HL-60 (cell line): ENCODE results near the gene BCLAF3.

Source experiments
- DNase-seq, 2 experiments: peaks; one replicate each; pipeline ENCODE4 v3.0.0-alpha.2; 2010 to 2020; ENCODE audit warnings: low read depth in 1 of 2, low spot score in 1 of 2
- H3K27ac ChIP-seq: fragments of 250-450 bp; sonication (Bioruptor Pico); replicated peaks from 2 replicates; pipeline ENCODE4 v1.5.1; 2020; ENCODE audit warnings: mild to moderate bottlenecking, moderate library complexity
- H3K27me3 ChIP-seq: fragments of 250-450 bp; sonication (Bioruptor Pico); 2 replicates; pipeline ENCODE4 v1.5.1; 2021; ENCODE audit warnings: mild to moderate bottlenecking, moderate library complexity; ENCODE audit not compliant: insufficient read depth, poor library complexity, severe bottlenecking
- H3K4me3 ChIP-seq: replicated peaks from 2 replicates; pipeline ENCODE4 v1.5.1; 2011; ENCODE audit warnings: mild to moderate bottlenecking, control low read depth, low read length; ENCODE audit not compliant: insufficient read depth
- CTCF ChIP-seq: IDR thresholded peaks from one replicate; pipeline ENCODE4 v1.5.1; 2011; ENCODE audit warnings: low read length, control low read depth, inconsistent platforms; ENCODE audit not compliant: insufficient read depth
- GABPA ChIP-seq: IDR thresholded peaks from 2 replicates; pipeline ENCODE4 v1.6.1; 2012; ENCODE audit warnings: low read depth
- POLR2AphosphoS5 ChIP-seq: IDR thresholded peaks from 2 replicates; pipeline ENCODE4 v1.6.1; 2012; ENCODE audit warnings: low read depth
- REST ChIP-seq: IDR thresholded peaks from 2 replicates; pipeline ENCODE4 v1.6.1; 2012; ENCODE audit warnings: low read depth; ENCODE audit not compliant: insufficient replicate concordance
- SPI1 ChIP-seq: IDR thresholded peaks from 2 replicates; pipeline ENCODE4 v1.6.1; 2012; ENCODE audit warnings: low read depth, mild to moderate bottlenecking, borderline replicate concordance

The BCLAF3 gene

GRCh38 chrX:19981947-19982346, 8.9 kb downstream of the BCLAF3 start:
- Histone ChIP-seq H3K27ac (no peak overlapping the region), H3K4me3 (no peak overlapping the region), H3K27me3 (no peaks in the 10 kb centered on the region)
- TF ChIP-seq CTCF (no peak), REST (no peak), POLR2AphosphoS5 (no peak), SPI1 (no peak), GABPA (no peak)
- DNase-seq = no peak

GRCh38 chrX:19975845-19976244, 15.0 kb downstream of the BCLAF3 start:
- no peak overlapping the region for H3K27ac ChIP-seq
- no peaks in the 10 kb centered on the region for H3K27me3 ChIP-seq
- H3K4me3 ChIP-seq = no peak overlapping the region
- TF ChIP-seq CTCF (no peak), REST (no peak), SPI1 (no peak), POLR2AphosphoS5 (no peak), GABPA (no peak)
- no peak for DNase-seq

- no peaks in the 10 kb centered on the region for H3K27me3 ChIP-seq
- no peak overlapping the region for H3K4me3 ChIP-seq
- DNase-seq = no peak
- no peak overlapping the region for H3K27ac ChIP-seq
- no peak for TF ChIP-seq SPI1
- TF ChIP-seq GABPA = no peak
- TF ChIP-seq REST = no peak
- TF ChIP-seq CTCF = no peak
- no peak for TF ChIP-seq POLR2AphosphoS5
Measured at GRCh38 chrX:19972984-19973383, 17.9 kb downstream of the BCLAF3 start.
